Smooth muscle cell (in vitro differentiated cells): ENCODE measurements around the gene NFIL3. TPM values are rescaled to one million over a fixed set of nuclear protein-coding genes. Genes with fewer than 3 reads are reported as not detected.
A peak's percentile ranks its signal among the peaks of the same experiment; 100 is the strongest.
"Not testable (repeated sequence)": the region's sequence is repeated elsewhere in the genome, so short reads cannot be mapped to it uniquely, and the experiment has no call there.

ENCODE experiments used
- DNase-seq: peaks from one replicate; lab custom pipeline; 2025; ENCODE audit not compliant: unreplicated experiment; lab: John Stamatoyannopoulos, UW
- H2AFZ ChIP-seq: fragments of 200-600 bp; sonication (generic); 2 replicates; pipeline ENCODE4 v1.6.0; 2016; ENCODE audit warnings: antibody characterized with exemption, low read depth, mild to moderate bottlenecking
- H3F3A ChIP-seq: fragments of 200-600 bp; sonication (generic); 2 replicates; pipeline ENCODE4 v1.6.0; 2017; ENCODE audit warnings: antibody characterized with exemption, low read depth
- H3K27ac ChIP-seq: fragments of 200-600 bp; sonication (generic); 2 replicates; pipeline ENCODE4 v1.5.1; 2016; ENCODE audit warnings: low read depth, mild to moderate bottlenecking
- H3K27me3 ChIP-seq: fragments of 200-600 bp; sonication (generic); 2 replicates; pipeline ENCODE4 v1.6.1; 2016; ENCODE audit warnings: low read depth, mild to moderate bottlenecking
- H3K36me3 ChIP-seq: fragments of 200-600 bp; sonication (generic); 2 replicates; pipeline ENCODE4 v1.5.1; 2016; ENCODE audit warnings: low read depth
- H3K4me1 ChIP-seq: fragments of 200-600 bp; sonication (generic); 2 replicates; pipeline ENCODE4 v1.5.1; 2016; ENCODE audit warnings: low read depth
- H3K4me2 ChIP-seq: fragments of 200-600 bp; sonication (generic); 2 replicates; pipeline ENCODE4 v1.6.0; 2016; ENCODE audit warnings: mild to moderate bottlenecking
- H3K4me3 ChIP-seq: fragments of 200-600 bp; sonication (generic); 2 replicates; pipeline ENCODE4 v1.5.1; 2016; ENCODE audit warnings: mild to moderate bottlenecking
- H3K79me2 ChIP-seq: fragments of 200-600 bp; sonication (generic); 2 replicates; pipeline ENCODE4 v1.6.0; 2016; ENCODE audit warnings: low read depth, mild to moderate bottlenecking
- H3K9ac ChIP-seq: fragments of 200-600 bp; sonication (generic); 2 replicates; pipeline ENCODE4 v1.6.0; 2016; ENCODE audit warnings: low read depth
- H3K9me3 ChIP-seq: fragments of 200-600 bp; sonication (generic); replicated peaks from 2 replicates; pipeline ENCODE4 v1.5.1; 2016; ENCODE audit warnings: low read depth
- H4K20me1 ChIP-seq: fragments of 200-600 bp; sonication (generic); 2 replicates; pipeline ENCODE4 v1.6.0; 2016; ENCODE audit warnings: low read depth
- CTCF ChIP-seq: fragments of 200-600 bp; sonication (generic); IDR thresholded peaks from 2 replicates; pipeline ENCODE4 v1.5.1; 2017; ENCODE audit warnings: borderline replicate concordance, mild to moderate bottlenecking, antibody characterized with exemption; ENCODE audit not compliant: insufficient read depth, poor library complexity, severe bottlenecking
- WGBS: methylation state at CpG from one replicate; pipeline ENCODE4 v1.1.7; 2016; ENCODE audit warnings: low lambda C conversion rate; 5-methylcytosine and 5-hydroxymethylcytosine counted together
- polyA plus RNA-seq: library from polyadenylated mRNA; unstranded; fragments of >200 nt; fragmentation: Nextera tagmentation; extraction: Ambion mirVana; gene quantifications from 2 replicates; pipeline ENCODE4 v1.2.1, GENCODE V29; 2016
- total RNA-seq: library from RNA; depleted of rRNA; stranded (reverse); fragments of >200 nt; gene quantifications from 2 replicates; pipeline ENCODE4 v1.2.3, GENCODE V29; 2014

The NFIL3 gene
- total RNA-seq, result 36.4 and 53.6 TPM in 2 replicates
- polyA plus RNA-seq, result 43.3 and 60.7 TPM in 2 replicates

- peak; percentile 69 for DNase-seq
- TF ChIP-seq CTCF, result no peak
- no peaks in the 10 kb centered on the region for H3K27me3 ChIP-seq
- H3K4me1 ChIP-seq, result peaks cover 20% of the 10 kb centered on the region
- H4K20me1 ChIP-seq, result peaks cover 43% of the 10 kb centered on the region
- no peaks in the 10 kb centered on the region for H3K36me3 ChIP-seq
- H3K4me3 ChIP-seq, result peak within 1 kb of the TSS; percentile 95
- H3K4me2 ChIP-seq, result peak within 1 kb of the TSS; percentile 100
- H3K9ac ChIP-seq, result peak within 1 kb of the TSS; percentile 99
- peaks cover 40% of the 10 kb centered on the region for H3K79me2 ChIP-seq
- peak within 1 kb of the TSS; percentile 98 for H3K27ac ChIP-seq
- no peaks in the 10 kb centered on the region for H3K9me3 ChIP-seq
- 2% methylated on average over 31 of the region's 92 CpGs for WGBS
- peaks cover 23% of the 10 kb centered on the region for H3F3A ChIP-seq
- H2AFZ ChIP-seq, result peak within 1 kb of the TSS; percentile 56
Measured at GRCh38 chr9:91423785-91424402, at the start of gene NFIL3. TSS of gene NFIL3 (minus strand) at chr9:91423832. CDS start at chr9:91410734, 13,098 bp downstream.

GRCh38 chr9:91471524-91471923 is 47.9 kb upstream of the NFIL3 start:
- not testable (repeated sequence) for H3K4me1 ChIP-seq, H3K27ac ChIP-seq, H3F3A ChIP-seq, DNase-seq, H3K27me3 ChIP-seq, H3K9ac ChIP-seq, H2AFZ ChIP-seq, H3K4me3 ChIP-seq, H3K9me3 ChIP-seq, H3K36me3 ChIP-seq, H4K20me1 ChIP-seq, H3K79me2 ChIP-seq, H3K4me2 ChIP-seq
- WGBS, result 94% methylated on average over 3 of the region's 3 CpGs

GRCh38 chr9:91465420-91465819 is 41.8 kb upstream of the NFIL3 start:
- DNase-seq, result no peak
- TF ChIP-seq CTCF, result no peak
- Histone ChIP-seq H4K20me1 (no peaks in the 10 kb centered on the region), H3K36me3 (no peaks in the 10 kb centered on the region), H3K9ac (no peak overlapping the region), H3K4me2 (no peak overlapping the region), H3K27me3 (no peaks in the 10 kb centered on the region), H3K79me2 (no peaks in the 10 kb centered on the region), H3K9me3 (no peaks in the 10 kb centered on the region), H3K27ac (peak overlapping the region; percentile 51), H3K4me1 (no peaks in the 10 kb centered on the region), H3K4me3 (no peak overlapping the region), H2AFZ (no peak overlapping the region), H3F3A (no peaks in the 10 kb centered on the region)
- 64% methylated on average over 2 of the region's 2 CpGs for WGBS

GRCh38 chr9:91458906-91459305 is 35.3 kb upstream of the NFIL3 start:
- no peak for TF ChIP-seq CTCF
- Histone ChIP-seq H3K27me3 (no peaks in the 10 kb centered on the region), H2AFZ (no peak overlapping the region), H3K9ac (no peak overlapping the region), H3K27ac (no peak overlapping the region), H3F3A (no peaks in the 10 kb centered on the region), H3K4me1 (no peaks in the 10 kb centered on the region), H3K4me2 (no peak overlapping the region), H3K79me2 (no peaks in the 10 kb centered on the region), H3K9me3 (no peaks in the 10 kb centered on the region), H3K4me3 (no peak overlapping the region), H3K36me3 (no peaks in the 10 kb centered on the region), H4K20me1 (no peaks in the 10 kb centered on the region)
- DNase-seq, result no peak
- 91% methylated on average over 2 of the region's 2 CpGs for WGBS
